Sigmoid colon (tissue), 4 donors: Measurements from ENCODE around the gene LCLAT1.

Source experiments
- POLR2A ChIP-seq, 2 donors: fragments of 450-650 bp; IDR thresholded peaks; one replicate each; pipeline ENCODE4 v1.6.1; 2016; ENCODE audit warnings: antibody characterized with exemption in 2 of 2, mild to moderate bottlenecking in 2 of 2, moderate library complexity in 2 of 2
- POLR2AphosphoS5 ChIP-seq, 4 donors: sonication (generic); formaldehyde crosslinking; IDR thresholded peaks; one replicate each; pipeline ENCODE4 v1.6.1; 2017; ENCODE audit warnings: antibody characterized with exemption in 4 of 4
- TF ChIP-seq, protein P1 (sequence below), 4 experiments: fragments of 450-650 bp in 3 of 4; fragments of 200-600 bp in 1 of 4; IDR thresholded peaks; one replicate each; pipeline ENCODE4 v1.5.1; 2016 to 2019; ENCODE audit warnings: antibody characterized with exemption in 4 of 4, mild to moderate bottlenecking in 3 of 4, moderate library complexity in 2 of 4

DNA sequence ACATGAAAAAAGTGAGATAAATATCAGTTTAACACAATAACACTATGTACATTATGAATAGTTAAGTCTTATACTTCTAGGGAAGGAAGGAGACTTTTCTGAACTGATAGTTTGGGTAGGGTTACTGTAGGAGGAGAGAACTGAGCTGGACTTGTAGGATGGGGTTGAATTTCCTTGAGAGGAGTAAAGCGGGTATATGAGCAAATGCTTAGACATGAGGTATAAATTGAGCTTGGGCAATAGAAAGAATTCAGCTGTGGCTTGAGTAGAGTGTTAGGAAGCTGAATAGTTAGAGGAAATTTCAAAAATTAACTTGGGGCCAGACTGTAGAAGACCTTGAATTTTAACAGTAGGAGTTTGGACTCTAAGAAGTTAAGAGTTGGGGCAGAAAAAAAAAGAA, 45.1 kb downstream of the LCLAT1 start:
- TF ChIP-seq, protein P1, sequence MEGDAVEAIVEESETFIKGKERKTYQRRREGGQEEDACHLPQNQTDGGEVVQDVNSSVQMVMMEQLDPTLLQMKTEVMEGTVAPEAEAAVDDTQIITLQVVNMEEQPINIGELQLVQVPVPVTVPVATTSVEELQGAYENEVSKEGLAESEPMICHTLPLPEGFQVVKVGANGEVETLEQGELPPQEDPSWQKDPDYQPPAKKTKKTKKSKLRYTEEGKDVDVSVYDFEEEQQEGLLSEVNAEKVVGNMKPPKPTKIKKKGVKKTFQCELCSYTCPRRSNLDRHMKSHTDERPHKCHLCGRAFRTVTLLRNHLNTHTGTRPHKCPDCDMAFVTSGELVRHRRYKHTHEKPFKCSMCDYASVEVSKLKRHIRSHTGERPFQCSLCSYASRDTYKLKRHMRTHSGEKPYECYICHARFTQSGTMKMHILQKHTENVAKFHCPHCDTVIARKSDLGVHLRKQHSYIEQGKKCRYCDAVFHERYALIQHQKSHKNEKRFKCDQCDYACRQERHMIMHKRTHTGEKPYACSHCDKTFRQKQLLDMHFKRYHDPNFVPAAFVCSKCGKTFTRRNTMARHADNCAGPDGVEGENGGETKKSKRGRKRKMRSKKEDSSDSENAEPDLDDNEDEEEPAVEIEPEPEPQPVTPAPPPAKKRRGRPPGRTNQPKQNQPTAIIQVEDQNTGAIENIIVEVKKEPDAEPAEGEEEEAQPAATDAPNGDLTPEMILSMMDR (IDR thresholded peaks at IDR 0.05), result no peak
- no peak for TF ChIP-seq POLR2AphosphoS5 (IDR thresholded peaks at IDR 0.05)
- TF ChIP-seq POLR2A (IDR thresholded peaks at IDR 0.05), result no peak
